Measurements from ENCODE around the gene TIGIT.

Gene TIGIT

DNA sequence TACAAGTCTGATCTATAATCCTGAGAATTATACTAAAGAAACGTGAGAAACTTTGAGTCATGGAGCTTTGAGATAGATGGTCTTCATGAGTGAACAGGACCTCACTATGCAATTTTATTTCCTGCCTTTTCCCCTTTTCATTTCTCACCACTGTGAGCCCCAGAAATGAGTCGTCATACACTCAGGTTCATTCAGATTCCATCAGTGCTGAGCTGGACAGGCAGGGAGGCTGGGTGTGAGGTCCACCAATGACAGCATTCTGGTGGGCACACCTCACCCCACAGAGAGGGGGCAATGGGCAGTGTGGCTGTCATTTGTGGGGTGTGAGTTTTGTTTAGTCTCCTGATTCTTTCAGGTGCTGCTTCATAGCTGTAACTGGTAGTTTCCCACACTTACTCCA is 16.9 kb downstream of the TIGIT start:
- TF ChIP-seq CTCF (IDR thresholded peaks at IDR 0.05): no peak
- H3K36me3 ChIP-seq: no peaks in the 10 kb centered on the region
- no peaks in the 10 kb centered on the region for H3K27me3 ChIP-seq
- no peaks in the 10 kb centered on the region for H3K9me3 ChIP-seq
- no peak overlapping the region for H3K4me3 ChIP-seq (ENCODE audit: low read depth in 1 of 2, low read length in 1 of 2)
- H3K4me1 ChIP-seq (ENCODE audit: control insufficient read depth in 1 of 2, insufficient read depth in 1 of 2, low read depth in 1 of 2, low read length in 1 of 2): no peaks in the 10 kb centered on the region
- no peak overlapping the region for H3K27ac ChIP-seq

GRCh38 chr3:114313426-114313825 is 19.6 kb downstream of the TIGIT start:
- Histone ChIP-seq H3K9me3 (no peaks in the 10 kb centered on the region), H3K4me3 (ENCODE audit: low read depth in 1 of 2, low read length in 1 of 2) (no peak overlapping the region), H3K36me3 (no peaks in the 10 kb centered on the region), H3K4me1 (ENCODE audit: control insufficient read depth in 1 of 2, insufficient read depth in 1 of 2, low read depth in 1 of 2, low read length in 1 of 2) (no peaks in the 10 kb centered on the region), H3K27ac (no peak overlapping the region), H3K27me3 (no peaks in the 10 kb centered on the region)
- TF ChIP-seq CTCF (IDR thresholded peaks at IDR 0.05): no peak

DNA sequence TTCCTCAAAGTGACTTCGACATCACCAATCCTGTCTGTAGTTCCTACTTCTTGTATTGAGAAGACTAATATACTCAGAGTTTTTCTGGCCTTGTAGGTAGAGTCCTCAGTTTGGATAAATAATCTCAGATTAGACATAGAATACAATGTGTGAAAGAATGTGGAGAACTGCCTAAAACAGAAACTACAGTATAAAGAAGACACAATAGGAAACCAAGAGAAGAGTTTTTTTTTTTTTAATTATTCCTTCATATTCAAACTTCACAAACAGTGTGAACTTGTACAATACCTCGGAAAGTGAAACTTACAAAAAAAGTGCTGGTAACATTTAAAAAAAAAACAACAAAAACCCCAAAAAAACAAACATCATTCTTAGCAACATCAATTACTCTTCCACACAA is 20.5 kb downstream of the TIGIT start:
- no peak overlapping the region for H3K27ac ChIP-seq
- H3K4me3 ChIP-seq (ENCODE audit: low read depth in 1 of 2, low read length in 1 of 2): no peak overlapping the region
- no peak for TF ChIP-seq CTCF (IDR thresholded peaks at IDR 0.05)
- no peaks in the 10 kb centered on the region for H3K27me3 ChIP-seq
- no peaks in the 10 kb centered on the region for H3K4me1 ChIP-seq (ENCODE audit: control insufficient read depth in 1 of 2, insufficient read depth in 1 of 2, low read depth in 1 of 2, low read length in 1 of 2)
- H3K36me3 ChIP-seq: no peaks in the 10 kb centered on the region
- H3K9me3 ChIP-seq: no peaks in the 10 kb centered on the region

DNA sequence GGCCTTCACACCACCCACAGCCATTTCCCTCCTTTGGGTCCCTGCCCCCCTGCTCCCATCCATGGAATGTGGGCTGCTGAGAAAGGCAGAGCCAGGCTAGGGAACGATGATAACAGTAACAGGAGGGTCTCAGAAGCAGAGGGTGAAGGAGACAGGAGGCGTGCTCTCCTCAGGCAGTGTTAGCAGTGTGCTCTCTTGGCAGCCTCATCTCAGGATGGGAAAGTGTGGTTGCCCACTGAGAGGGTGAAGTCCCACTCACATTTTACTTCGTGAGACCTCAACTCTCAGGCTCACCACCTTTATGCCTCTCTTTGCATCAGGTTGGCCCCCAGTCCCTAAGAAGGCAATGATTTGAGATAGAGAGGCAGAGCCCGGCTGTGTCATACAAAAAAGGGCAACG is 24.5 kb downstream of the TIGIT start:
- Histone ChIP-seq H3K4me1 (ENCODE audit: control insufficient read depth in 1 of 2, insufficient read depth in 1 of 2, low read depth in 1 of 2, low read length in 1 of 2) (no peaks in the 10 kb centered on the region), H3K27ac (no peak overlapping the region), H3K4me3 (ENCODE audit: low read depth in 1 of 2, low read length in 1 of 2) (no peak overlapping the region), H3K36me3 (no peaks in the 10 kb centered on the region), H3K9me3 (no peaks in the 10 kb centered on the region), H3K27me3 (no peaks in the 10 kb centered on the region)
- TF ChIP-seq CTCF (IDR thresholded peaks at IDR 0.05): no peak

DNA sequence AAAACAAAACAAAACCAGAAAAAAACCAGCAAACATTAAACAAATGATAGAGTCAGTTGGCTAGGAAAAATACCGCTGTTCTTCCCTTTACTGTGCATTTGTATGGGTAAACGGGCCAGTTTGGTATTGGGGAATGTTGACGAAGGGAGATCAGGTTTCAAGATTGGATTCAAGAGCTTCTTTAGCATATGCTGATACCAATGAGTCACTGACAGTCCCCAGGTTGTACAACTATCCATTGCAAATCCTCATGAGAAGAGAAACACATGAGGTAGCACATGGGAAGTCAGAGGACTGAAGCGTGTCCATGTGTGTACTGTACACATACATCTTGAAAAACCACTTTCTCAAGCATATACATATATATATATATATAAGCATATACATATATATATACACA is 25.6 kb downstream of the TIGIT start:
- no peaks in the 10 kb centered on the region for H3K9me3 ChIP-seq
- no peak overlapping the region for H3K4me3 ChIP-seq (ENCODE audit: low read depth in 1 of 2, low read length in 1 of 2)
- no peak for TF ChIP-seq CTCF (IDR thresholded peaks at IDR 0.05)
- no peaks in the 10 kb centered on the region for H3K36me3 ChIP-seq
- no peaks in the 10 kb centered on the region for H3K27me3 ChIP-seq
- no peak overlapping the region for H3K27ac ChIP-seq
- no peaks in the 10 kb centered on the region for H3K4me1 ChIP-seq (ENCODE audit: control insufficient read depth in 1 of 2, insufficient read depth in 1 of 2, low read depth in 1 of 2, low read length in 1 of 2)

- H3K4me1 ChIP-seq (ENCODE audit: control insufficient read depth in 1 of 2, insufficient read depth in 1 of 2, low read depth in 1 of 2, low read length in 1 of 2): no peaks in the 10 kb centered on the region
- no peak for TF ChIP-seq CTCF (IDR thresholded peaks at IDR 0.05)
- no peaks in the 10 kb centered on the region for H3K36me3 ChIP-seq
- no peak overlapping the region for H3K4me3 ChIP-seq (ENCODE audit: low read depth in 1 of 2, low read length in 1 of 2)
- H3K9me3 ChIP-seq: no peaks in the 10 kb centered on the region
- no peak overlapping the region for H3K27ac ChIP-seq
- H3K27me3 ChIP-seq: no peaks in the 10 kb centered on the region
Observed at GRCh38 chr3:114320246-114320645, 26.4 kb downstream of the TIGIT start.

All from neutrophil (primary cell).